NCI-H460 (cell line): ENCODE data around the gene NDUFS6. TPM values are rescaled to one million over a fixed set of nuclear protein-coding genes. Genes with fewer than 3 reads are reported as not detected.

Experiments used
- total RNA-seq: library from RNA; depleted of rRNA; stranded (reverse); fragments of >200 nt; shearing (Covaris generic); gene quantifications from 2 replicates; pipeline ENCODE4 v1.2.3, GENCODE V29; 2014; rRNA removed

Gene NDUFS6
- total RNA-seq, 1 experiment from 2014 or later = 70.7 TPM

Other genes starting within 250 kb of the NDUFS6 start
- 96.2 and 107 TPM in 2 replicates for gene MRPL36, start 1.6 kb upstream of the NDUFS6 start, total RNA-seq
- gene IRX4, start 81.5 kb downstream of the NDUFS6 start, total RNA-seq = 0.20 and 0.79 TPM in 2 replicates